NCI-H226 (cell line): ENCODE measurements around the gene KRT222.

Source experiments
- DNase-seq: peaks from one replicate; pipeline ENCODE4 v3.0.0-alpha.2; 2015

The KRT222 gene

GRCh38 chr17:40664582-40665333, at the start of gene KRT222:
Gene KRT222, minus strand, starts transcription at chr17:40665177. Its CDS starts 78 bp downstream, at chr17:40665099.
- DNase-seq = no peak

GRCh38 chr17:40714473-40714872, 49.5 kb upstream of the KRT222 start:
- DNase-seq = no peak

- no peak for DNase-seq
Observed at GRCh38 chr17:40707745-40708144, 42.8 kb upstream of the KRT222 start.

- no peak for DNase-seq
Observed at GRCh38 chr17:40705584-40705983, 40.6 kb upstream of the KRT222 start.

- no peak for DNase-seq
Observed at GRCh38 chr17:40703652-40704051, 38.7 kb upstream of the KRT222 start, which contains the start of gene KRT24. Gene KRT24, minus strand, starts transcription at chr17:40703752. Its CDS starts 59 bp downstream, at chr17:40703693.

GRCh38 chr17:40702271-40702670, 37.3 kb upstream of the KRT222 start:
- no peak for DNase-seq

GRCh38 chr17:40699853-40700252, 34.9 kb upstream of the KRT222 start:
- DNase-seq = no peak

- no peak for DNase-seq
Observed at GRCh38 chr17:40699371-40699770, 34.4 kb upstream of the KRT222 start.

GRCh38 chr17:40697297-40697696, 32.3 kb upstream of the KRT222 start:
- no peak for DNase-seq

- no peak for DNase-seq
Observed at GRCh38 chr17:40696651-40697072, 31.7 kb upstream of the KRT222 start.

- DNase-seq = no peak
Observed at GRCh38 chr17:40695874-40696472, 31.0 kb upstream of the KRT222 start.

- no peak for DNase-seq
Observed at GRCh38 chr17:40694584-40694983, 29.6 kb upstream of the KRT222 start.

- no peak for DNase-seq
Observed at GRCh38 chr17:40687106-40687505, 22.1 kb upstream of the KRT222 start.

- no peak for DNase-seq
Observed at GRCh38 chr17:40686192-40686591, 21.2 kb upstream of the KRT222 start.

GRCh38 chr17:40680998-40681397, 16.0 kb upstream of the KRT222 start:
- DNase-seq = no peak

GRCh38 chr17:40679523-40679907, 14.5 kb upstream of the KRT222 start:
- DNase-seq = no peak

- no peak for DNase-seq
Observed at GRCh38 chr17:40678902-40679522, 14.0 kb upstream of the KRT222 start.

- no peak for DNase-seq
Observed at GRCh38 chr17:40675905-40676304, 10.9 kb upstream of the KRT222 start.

- no peak for DNase-seq
Observed at GRCh38 chr17:40672654-40673053, 7.7 kb upstream of the KRT222 start.

GRCh38 chr17:40671282-40671681, 6.3 kb upstream of the KRT222 start:
- no peak for DNase-seq

GRCh38 chr17:40666331-40666730, 1.4 kb upstream of the KRT222 start:
- DNase-seq = no peak

GRCh38 chr17:40663252-40663651, 1.7 kb downstream of the KRT222 start:
- no peak for DNase-seq

- no peak for DNase-seq
Observed at GRCh38 chr17:40659911-40660310, 5.1 kb downstream of the KRT222 start.

- DNase-seq = no peak
Observed at GRCh38 chr17:40658396-40658795, 6.6 kb downstream of the KRT222 start.
